IPS-20b (cell line): ENCODE measurements around the gene TIMM23.
A peak's percentile ranks its signal among the peaks of the same experiment; 100 is the strongest.

ENCODE experiments used
- H3K27ac ChIP-seq: one replicate; pipeline ENCODE4 v1.5.1; 2013; ENCODE audit warnings: low read length
- H3K27me3 ChIP-seq: 2 replicates; pipeline ENCODE4 v1.6.1; 2013; ENCODE audit warnings: mild to moderate bottlenecking, low read length, inconsistent platforms; ENCODE audit not compliant: insufficient read depth
- H3K36me3 ChIP-seq: 2 replicates; pipeline ENCODE4 v1.6.1; 2013; ENCODE audit warnings: low read depth, mild to moderate bottlenecking, inconsistent platforms, low read length, moderate library complexity; ENCODE audit not compliant: insufficient read depth
- H3K4me1 ChIP-seq: 2 replicates; pipeline ENCODE4 v1.6.1; 2013; ENCODE audit warnings: mild to moderate bottlenecking, control low read depth, inconsistent platforms, low read length, moderate library complexity; ENCODE audit not compliant: insufficient read depth
- H3K4me3 ChIP-seq: 2 replicates; pipeline ENCODE4 v1.5.1; 2013; ENCODE audit warnings: mild to moderate bottlenecking, low read length, inconsistent platforms
- H3K9ac ChIP-seq: 2 replicates; pipeline ENCODE4 v1.6.1; 2013; ENCODE audit warnings: low read depth, mild to moderate bottlenecking, inconsistent platforms, low read length, moderate library complexity
- H3K9me3 ChIP-seq: 2 replicates; pipeline ENCODE4 v1.6.1; 2013; ENCODE audit warnings: mild to moderate bottlenecking, low read depth, low read length, inconsistent platforms; ENCODE audit not compliant: insufficient read depth

The TIMM23 gene

DNA sequence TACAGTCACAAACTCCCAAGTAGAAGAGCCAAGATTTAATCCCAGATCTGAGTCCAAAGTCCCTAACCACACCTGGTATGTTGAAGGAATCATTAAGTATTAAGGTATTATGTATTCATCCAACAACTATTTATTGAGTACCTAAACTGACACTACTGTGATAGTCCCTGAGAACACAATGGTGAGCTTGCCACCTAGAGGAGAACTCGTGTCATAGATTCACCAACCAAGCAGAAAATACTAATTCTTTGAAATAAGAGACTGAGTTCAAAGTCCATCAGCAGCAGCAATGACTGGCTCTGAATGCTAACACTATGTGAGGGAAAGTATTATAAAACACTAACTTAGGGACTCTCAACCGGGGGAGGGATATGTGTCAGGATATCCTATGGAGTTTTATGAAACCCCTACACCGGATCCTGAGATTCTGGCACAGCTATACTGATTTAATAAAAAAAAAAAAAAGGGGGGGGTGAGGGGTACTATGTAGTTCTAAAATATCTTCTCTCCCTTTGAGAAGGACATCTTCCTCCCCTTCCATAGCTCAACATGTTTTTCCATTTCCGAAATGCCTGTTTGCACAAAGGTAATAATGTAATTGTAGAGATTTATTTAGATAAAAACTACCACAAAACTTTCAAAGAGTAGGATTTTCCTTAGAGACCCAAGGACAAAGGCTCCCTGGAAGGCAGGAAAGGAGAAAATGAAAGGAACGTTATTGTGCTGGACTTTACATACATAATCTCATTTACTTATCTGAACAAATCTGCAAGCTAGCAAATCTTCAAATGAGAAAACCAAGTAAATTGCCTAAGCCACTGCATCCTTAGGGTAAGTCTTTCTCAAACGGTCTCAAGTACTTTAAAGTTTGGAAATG is 56.5 kb downstream of the TIMM23 start:
- no peak overlapping the region for H3K27ac ChIP-seq
- H3K9ac ChIP-seq: peak overlapping the region; percentile 76; the same call in 1 of the 2 replicates
- H3K36me3 ChIP-seq: no peaks in the 10 kb centered on the region
- H3K9me3 ChIP-seq: no peaks in the 10 kb centered on the region
- H3K4me3 ChIP-seq: peak overlapping the region; percentile 84; the same call in 1 of the 2 replicates
- no peaks in the 10 kb centered on the region for H3K27me3 ChIP-seq
- peaks cover 11% of the 10 kb centered on the region; the same call in 1 of the 2 replicates for H3K4me1 ChIP-seq

DNA sequence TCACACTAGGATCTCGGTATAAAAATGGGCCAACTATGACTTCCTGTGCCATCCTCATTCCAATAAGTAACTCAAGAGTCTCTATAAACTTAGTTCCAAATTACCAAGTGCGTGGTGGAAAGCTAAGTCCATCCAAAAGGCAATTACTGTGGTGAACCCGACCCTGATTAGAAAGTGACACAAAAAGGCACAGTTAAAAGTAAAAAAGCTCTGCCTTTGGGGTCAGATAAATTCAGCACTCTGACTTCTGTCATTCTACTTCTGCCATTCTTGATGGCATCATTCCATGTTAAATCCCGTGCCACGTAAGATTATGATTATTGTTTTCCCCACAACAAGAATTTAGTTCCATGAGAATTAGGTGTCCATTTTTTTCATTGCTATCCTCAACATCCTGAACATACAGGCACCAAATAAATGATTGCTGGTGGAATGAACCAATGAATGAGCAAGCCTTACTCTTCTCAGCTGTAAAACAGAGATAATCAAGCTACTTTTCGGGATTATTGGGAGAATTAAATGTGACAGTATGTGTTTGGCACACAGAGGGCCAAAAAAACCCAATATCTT is 57.3 kb downstream of the TIMM23 start:
- peak overlapping the region; percentile 84 for H3K4me3 ChIP-seq
- H3K9me3 ChIP-seq: no peaks in the 10 kb centered on the region
- no peak overlapping the region for H3K27ac ChIP-seq
- H3K36me3 ChIP-seq: no peaks in the 10 kb centered on the region
- H3K27me3 ChIP-seq: no peaks in the 10 kb centered on the region
- H3K9ac ChIP-seq: peak overlapping the region; percentile 76
- H3K4me1 ChIP-seq: peaks cover 11% of the 10 kb centered on the region; the same call in 1 of the 2 replicates

DNA sequence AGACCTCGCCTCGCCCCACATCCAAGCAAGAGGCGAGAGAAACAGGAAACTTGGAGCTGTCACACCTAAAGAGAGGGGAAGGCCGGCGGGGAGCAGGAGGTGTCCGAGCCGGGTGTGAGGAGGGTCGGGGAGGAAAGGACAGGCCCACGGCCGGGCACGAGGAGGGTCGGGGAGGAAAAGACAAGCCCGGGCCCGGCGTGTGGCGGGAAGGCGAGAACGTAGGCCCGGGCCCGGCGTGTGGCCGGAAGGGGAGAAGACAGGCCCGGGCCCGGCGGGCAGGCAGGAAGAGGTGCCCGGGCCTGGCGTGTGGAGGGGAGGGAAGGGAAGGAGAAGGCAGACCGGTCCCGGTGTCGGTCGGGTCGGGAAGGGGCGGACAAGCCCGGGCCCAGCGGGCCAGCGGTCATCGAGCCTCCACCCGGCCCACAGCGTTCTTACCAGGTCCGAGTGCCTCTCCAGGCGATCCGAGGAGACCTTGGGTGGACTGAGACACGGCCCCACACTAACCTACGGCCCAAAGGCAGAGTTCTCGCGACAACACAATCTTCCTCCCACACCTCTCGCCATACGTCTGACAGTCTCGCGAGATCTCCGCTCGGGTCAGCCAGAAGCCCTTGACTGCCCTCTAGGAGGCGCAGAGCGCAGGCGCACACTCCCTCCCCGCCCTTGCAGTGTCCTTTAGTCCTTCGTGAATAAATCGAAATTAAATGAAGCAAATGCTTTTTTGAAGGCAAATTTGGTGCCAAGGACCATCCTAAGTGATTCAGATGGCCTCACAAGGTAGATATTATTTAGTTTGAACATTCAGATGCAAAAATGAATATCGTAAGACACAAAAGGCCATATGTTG is 58.0 kb downstream of the TIMM23 start, which contains the start of gene NCOA4:
TSS of gene NCOA4 (minus strand) at position 533 of the 847 bp plus-strand sequence. CDS start 13,943 bp downstream, outside the sequence.
- no peaks in the 10 kb centered on the region for H3K27me3 ChIP-seq
- no peaks in the 10 kb centered on the region for H3K9me3 ChIP-seq
- peak within 1 kb of the TSS; percentile 76 for H3K9ac ChIP-seq
- no peak within 1 kb of the TSS for H3K27ac ChIP-seq
- peak within 1 kb of the TSS; percentile 84 for H3K4me3 ChIP-seq
- H3K4me1 ChIP-seq: peaks cover 11% of the 10 kb centered on the region; the same call in 1 of the 2 replicates
- H3K36me3 ChIP-seq: no peaks in the 10 kb centered on the region

DNA sequence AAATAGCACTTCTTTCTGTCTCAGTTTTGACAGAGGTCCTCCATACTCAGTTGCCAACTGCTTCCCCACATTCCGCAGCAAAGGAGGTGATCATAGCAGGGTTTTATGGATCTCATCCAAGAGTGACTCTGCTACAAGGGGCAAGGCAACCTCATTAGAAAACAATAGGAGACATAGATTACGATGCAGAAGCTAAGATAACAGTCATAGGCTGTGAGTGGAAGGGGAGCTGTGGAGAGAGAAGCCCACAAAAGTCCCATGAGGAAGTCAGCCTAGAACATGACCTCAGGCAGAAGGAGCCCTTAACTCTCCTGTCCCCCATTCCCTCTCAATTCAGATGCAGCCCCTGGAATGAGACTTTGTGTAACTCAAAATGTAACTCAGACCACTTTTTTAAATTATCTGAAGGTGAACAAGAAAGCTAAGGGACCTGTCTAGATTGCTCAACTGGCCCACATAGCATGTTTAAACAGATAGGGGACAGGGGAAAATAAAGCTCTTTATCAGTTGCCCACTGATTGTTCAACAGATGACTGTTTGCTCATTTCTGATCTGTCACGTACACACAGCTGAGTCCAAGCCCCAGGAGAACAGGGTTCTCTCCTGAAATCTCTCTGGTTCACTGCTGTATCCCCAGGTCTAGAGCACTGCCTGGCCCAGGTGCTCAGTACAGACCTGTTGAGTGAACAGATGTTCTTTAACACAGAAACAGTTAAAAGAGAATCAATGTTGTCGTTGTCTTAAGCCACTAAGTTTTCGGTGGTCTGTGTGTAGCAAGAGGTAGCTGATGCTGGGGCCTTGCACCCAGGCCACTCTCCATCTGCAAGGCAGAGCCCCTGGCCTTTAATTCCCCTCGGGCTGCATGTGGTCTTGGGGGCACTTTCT is 59.6 kb downstream of the TIMM23 start:
- H3K27me3 ChIP-seq: no peaks in the 10 kb centered on the region

DNA sequence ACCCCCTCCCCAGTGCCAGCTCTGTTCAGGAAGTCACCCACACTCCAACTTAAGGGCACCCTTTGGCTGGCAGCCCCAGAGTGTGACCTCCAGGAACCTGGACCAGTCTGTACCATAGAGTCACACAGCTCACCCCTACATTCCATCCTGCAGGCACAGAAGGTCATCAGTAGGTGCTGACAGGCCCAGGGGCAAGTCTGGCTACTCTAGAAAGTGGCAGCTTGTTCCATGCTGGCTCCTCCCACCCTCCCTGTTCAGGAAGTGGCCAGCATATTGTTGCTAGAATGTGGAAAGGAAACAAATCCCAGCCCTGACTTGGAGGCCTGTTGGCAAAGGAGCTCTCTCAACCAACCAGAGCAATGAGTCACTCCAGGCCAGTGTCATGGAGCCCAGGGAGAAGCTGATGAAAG is 61.3 kb downstream of the TIMM23 start:
- Histone ChIP-seq H3K27ac (no peak overlapping the region), H3K27me3 (no peaks in the 10 kb centered on the region), H3K9me3 (no peaks in the 10 kb centered on the region), H3K4me3 (no peak overlapping the region), H3K4me1 (peaks cover 11% of the 10 kb centered on the region; the same call in 1 of the 2 replicates), H3K36me3 (no peaks in the 10 kb centered on the region), H3K9ac (no peak overlapping the region)

More for the DNA sequence above, 59.6 kb downstream of the TIMM23 start:
- Histone ChIP-seq H3K4me3 (no peak overlapping the region), H3K9ac (no peak overlapping the region), H3K4me1 (peaks cover 11% of the 10 kb centered on the region; the same call in 1 of the 2 replicates), H3K27ac (no peak overlapping the region), H3K36me3 (no peaks in the 10 kb centered on the region), H3K9me3 (no peaks in the 10 kb centered on the region)

DNA sequence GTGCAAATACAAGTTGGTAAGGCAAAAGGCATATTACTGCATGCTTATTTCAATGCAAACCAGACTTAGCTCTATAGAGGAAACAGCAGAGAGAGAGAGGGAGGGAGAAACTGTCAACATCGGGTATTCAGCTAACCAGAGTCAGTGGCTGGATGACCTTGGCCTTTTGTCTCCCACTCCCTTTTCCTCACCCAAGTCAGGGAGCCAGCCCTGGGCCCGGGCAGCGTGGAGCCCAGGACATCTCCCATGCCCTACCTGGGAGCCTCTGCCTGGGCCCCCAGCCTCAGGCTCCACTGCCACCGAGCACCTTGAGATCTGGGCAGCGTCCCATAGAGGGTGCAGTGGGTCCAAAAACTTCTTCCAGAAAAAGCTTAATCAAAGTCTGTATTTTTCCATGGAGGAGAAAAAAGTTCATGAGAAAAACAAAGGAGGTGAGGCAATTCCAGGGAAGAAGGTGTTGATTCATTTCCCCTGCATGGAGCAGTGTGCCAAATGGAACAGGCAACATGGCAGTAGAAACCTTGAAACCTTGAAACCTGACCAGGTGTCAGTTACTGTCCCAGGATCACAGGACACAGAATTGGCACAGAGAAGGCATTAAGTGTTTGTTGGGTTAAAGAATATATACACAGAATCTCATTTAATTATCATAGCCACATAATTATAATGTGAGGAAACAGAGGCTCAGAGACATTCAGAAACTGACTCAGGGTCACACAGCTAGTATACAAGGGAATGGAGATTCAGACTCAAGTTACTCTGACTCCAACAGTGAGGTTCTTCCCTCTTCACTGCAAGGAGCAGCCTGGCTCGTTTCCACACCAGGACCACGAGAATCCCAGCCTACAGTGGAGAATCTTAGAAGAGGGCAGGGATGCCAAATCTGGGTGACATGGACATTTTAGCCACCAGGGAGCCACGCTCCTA is 63.9 kb downstream of the TIMM23 start:
- Histone ChIP-seq H3K36me3 (no peaks in the 10 kb centered on the region), H3K9me3 (no peaks in the 10 kb centered on the region), H3K9ac (no peak overlapping the region), H3K27me3 (no peaks in the 10 kb centered on the region), H3K4me3 (no peak overlapping the region), H3K4me1 (no peaks in the 10 kb centered on the region), H3K27ac (no peak overlapping the region)

DNA sequence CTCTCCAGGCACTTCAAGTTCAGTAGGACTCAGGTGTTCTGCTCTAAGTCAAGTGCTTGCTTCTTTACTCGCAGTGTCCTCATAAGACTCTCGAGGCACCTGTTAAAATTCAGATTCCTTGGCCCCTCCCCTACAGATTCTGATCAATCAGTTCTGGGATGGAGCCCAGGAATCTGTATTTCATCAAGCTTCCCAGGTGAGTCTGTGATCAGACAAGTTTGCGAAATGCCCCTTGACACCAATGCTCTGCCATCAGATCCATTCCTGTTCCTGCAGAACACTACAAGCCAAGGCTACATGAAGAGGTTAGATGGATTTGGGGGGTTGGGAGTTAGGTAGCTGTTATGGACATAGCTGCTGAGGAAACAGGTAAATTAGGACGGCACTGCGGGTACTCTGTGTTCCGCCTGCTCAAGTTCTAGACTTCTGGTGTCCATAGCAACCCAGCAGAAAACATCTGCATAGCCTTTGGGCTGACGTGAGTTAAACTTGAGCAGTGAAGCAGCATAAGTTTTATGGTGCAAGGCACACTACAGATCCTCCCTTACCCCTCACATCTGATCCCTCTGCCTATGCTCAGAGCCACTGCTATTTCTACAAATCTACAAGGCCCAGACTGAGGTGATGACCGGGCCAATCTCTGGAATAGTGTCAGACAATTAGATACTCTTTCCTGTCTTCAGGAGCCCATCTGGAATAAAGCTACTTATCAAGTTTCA is 65.0 kb downstream of the TIMM23 start:
- Histone ChIP-seq H3K4me3 (no peak overlapping the region), H3K27ac (no peak overlapping the region), H3K9me3 (no peaks in the 10 kb centered on the region), H3K36me3 (no peaks in the 10 kb centered on the region), H3K9ac (no peak overlapping the region), H3K4me1 (no peaks in the 10 kb centered on the region), H3K27me3 (no peaks in the 10 kb centered on the region)

DNA sequence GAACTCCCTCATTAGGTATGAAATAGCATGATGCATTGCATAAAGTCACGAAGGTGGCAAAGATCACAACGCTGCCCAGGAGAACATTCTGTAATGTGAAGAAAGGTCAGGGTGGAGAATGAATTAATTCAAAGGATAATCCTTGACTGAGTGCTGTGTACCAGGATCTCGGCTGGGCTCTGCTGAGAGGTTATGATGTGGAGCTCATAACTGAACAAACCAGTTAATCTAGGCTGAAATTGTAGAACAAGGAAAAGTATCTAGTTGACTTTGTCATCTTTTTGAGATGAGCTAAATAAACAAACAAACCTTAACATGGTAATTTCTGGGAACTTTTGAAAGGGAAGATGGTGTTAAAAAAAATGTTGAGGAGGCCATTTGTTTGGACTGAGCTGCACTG is 67.7 kb downstream of the TIMM23 start:
- H3K4me1 ChIP-seq: no peaks in the 10 kb centered on the region

DNA sequence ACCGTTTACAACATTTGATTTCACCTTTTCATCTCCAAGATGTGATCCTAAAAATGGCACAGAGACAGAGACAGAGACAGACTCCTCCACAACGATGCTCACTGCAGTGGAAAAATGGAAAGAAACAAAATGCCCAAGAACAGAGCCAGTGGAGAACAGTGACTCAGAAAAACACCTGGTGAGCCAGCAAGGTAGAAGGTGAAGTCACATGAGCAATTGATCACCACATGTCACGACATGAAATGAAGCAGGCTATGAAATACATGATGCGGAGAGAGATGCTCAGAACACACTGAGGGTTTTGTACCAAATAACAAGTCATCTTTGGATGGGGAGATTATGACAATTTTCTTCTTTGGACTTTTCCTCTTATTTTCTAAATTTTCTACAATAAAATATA is 70.2 kb downstream of the TIMM23 start:
- Histone ChIP-seq H3K9me3 (no peaks in the 10 kb centered on the region), H3K27me3 (no peaks in the 10 kb centered on the region; the same call in 1 of the 2 replicates), H3K36me3 (no peaks in the 10 kb centered on the region), H3K4me1 (no peaks in the 10 kb centered on the region), H3K9ac (no peak overlapping the region), H3K27ac (no peak overlapping the region), H3K4me3 (no peak overlapping the region)

More for the DNA sequence above, 67.7 kb downstream of the TIMM23 start:
- Histone ChIP-seq H3K4me3 (no peak overlapping the region), H3K27ac (no peak overlapping the region), H3K36me3 (no peaks in the 10 kb centered on the region), H3K27me3 (no peaks in the 10 kb centered on the region), H3K9ac (no peak overlapping the region), H3K9me3 (no peaks in the 10 kb centered on the region)
